SU-DHL-6 (cell line): ENCODE measurements around the gene TBC1D22A.

Experiments used
- CTCF ChIP-seq: fragments of 200-600 bp; sonication (generic); IDR thresholded peaks from one replicate; pipeline ENCODE4 v1.5.1; 2017; ENCODE audit warnings: antibody characterized with exemption, mild to moderate bottlenecking, low read length, moderate library complexity; ENCODE audit not compliant: insufficient read depth, poor library complexity, severe bottlenecking
- EZH2phosphoT487 ChIP-seq: fragments of 200-600 bp; sonication (generic), shearing (Covaris generic); conservative IDR thresholded peaks from 2 replicates; pipeline ENCODE4 v1.6.1; 2018; ENCODE audit warnings: mild to moderate bottlenecking, antibody characterized with exemption, low read length, moderate library complexity, mixed read lengths

GRCh38 chr22:46734830-46735453 lies 27.5 kb upstream of the TBC1D22A start:
- TF ChIP-seq CTCF (no peak), EZH2phosphoT487 (no peak)
